ENCODE data around the gene MRPS6.

- TF ChIP-seq POLR2AphosphoS5 (IDR thresholded peaks at IDR 0.05) (no peak), CTCF (IDR thresholded peaks at IDR 0.05) (no peak)
These were observed 58.8 kb downstream of the MRPS6 start for GRCh38 chr21:34132202-34132601.
